HEK293 (cell line): Measurements from ENCODE around the gene LDOC1.

Source experiments
- CTCF ChIA-PET: fragments of 350-600 bp; formaldehyde crosslinking; extraction: SDS; loops from one replicate; lab custom pipeline; 2021; ENCODE audit warnings: antibody characterized with exemption; lab: Yijun Ruan, JAX
- POLR2A ChIA-PET: fragments of 300-600 bp; formaldehyde crosslinking; extraction: SDS; loops from one replicate; lab custom pipeline; 2020; ENCODE audit warnings: antibody characterized with exemption, inconsistent platforms; lab: Yijun Ruan, JAX
- H3K27ac ChIP-seq: fragments of 200-500 bp; sonication (Bioruptor generic); 2 replicates; pipeline ENCODE4 v1.5.1; 2014; ENCODE audit warnings: low read depth, low read length, control low read depth, inconsistent platforms; ENCODE audit errors: extremely low read depth
- H3K36me3 ChIP-seq, 2 experiments: fragments of 200-500 bp in 1 of 2; sonication (Bioruptor generic) in 1 of 2; 1 replicate in 1 of 2; 2 replicates in 1 of 2; pipeline ENCODE4 v1.5.1; 2014 to 2017; ENCODE audit warnings: inconsistent platforms in 2 of 2, low read length in 2 of 2; ENCODE audit not compliant: control insufficient read depth in 2 of 2, insufficient read depth in 1 of 2
- H3K4me1 ChIP-seq: fragments of 200-500 bp; sonication (Bioruptor generic); 2 replicates; pipeline ENCODE4 v1.5.1; 2014; ENCODE audit warnings: mild to moderate bottlenecking, low read length, inconsistent platforms; ENCODE audit not compliant: control insufficient read depth, insufficient read depth
- H3K4me3 ChIP-seq: 2 replicates; pipeline ENCODE4 v1.5.1; 2011; ENCODE audit warnings: low read depth, mild to moderate bottlenecking, control low read depth, low read length, moderate library complexity
- H3K9me3 ChIP-seq: fragments of 200-500 bp; sonication (Bioruptor generic); 2 replicates; pipeline ENCODE4 v1.5.1; 2014; ENCODE audit warnings: low read depth, low read length, inconsistent platforms; ENCODE audit not compliant: control insufficient read depth, insufficient read depth
- MEIS1 ChIP-seq: sonication (generic); formaldehyde crosslinking; IDR thresholded peaks from 2 replicates; pipeline ENCODE4 v1.8.1; 2022; ENCODE audit warnings: missing genetic modification reagents, mild to moderate bottlenecking, borderline replicate concordance
- MZF1 ChIP-seq: fragments of 450-650 bp; formaldehyde crosslinking; IDR thresholded peaks from 2 replicates; pipeline ENCODE4 v1.5.1; 2017; ENCODE audit warnings: missing biosample characterization, missing genetic modification characterization, borderline replicate concordance
- PATZ1 ChIP-seq: fragments of 450-650 bp; formaldehyde crosslinking; IDR thresholded peaks from 2 replicates; pipeline ENCODE4 v1.5.1; 2016; ENCODE audit warnings: missing biosample characterization, missing genetic modification characterization
- PRDM2 ChIP-seq: fragments of 450-650 bp; formaldehyde crosslinking; IDR thresholded peaks from 2 replicates; pipeline ENCODE4 v1.5.1; 2016; ENCODE audit warnings: missing biosample characterization, missing genetic modification characterization, borderline replicate concordance
- WT1 ChIP-seq: fragments of 450-650 bp; formaldehyde crosslinking; IDR thresholded peaks from 2 replicates; pipeline ENCODE4 v1.5.1; 2016; ENCODE audit warnings: missing biosample characterization, missing genetic modification characterization
- ZBTB7A ChIP-seq: fragments of 450-650 bp; formaldehyde crosslinking; IDR thresholded peaks from 2 replicates; pipeline ENCODE4 v1.5.1; 2016; ENCODE audit warnings: low read depth, missing biosample characterization, missing genetic modification characterization
- ZFP37 ChIP-seq: fragments of 450-650 bp; formaldehyde crosslinking; IDR thresholded peaks from 2 replicates; pipeline ENCODE4 v1.5.1; 2016; ENCODE audit warnings: missing biosample characterization, missing genetic modification characterization
- ZIC2 ChIP-seq: fragments of 450-650 bp; formaldehyde crosslinking; IDR thresholded peaks from 2 replicates; pipeline ENCODE4 v1.5.1; 2016; ENCODE audit warnings: missing biosample characterization, missing genetic modification characterization
- ZNF112 ChIP-seq: fragments of 450-650 bp; formaldehyde crosslinking; IDR thresholded peaks from 2 replicates; pipeline ENCODE4 v1.5.0; 2017; ENCODE audit warnings: missing biosample characterization, missing genetic modification characterization
- ZNF19 ChIP-seq: fragments of 450-650 bp; formaldehyde crosslinking; IDR thresholded peaks from 2 replicates; pipeline ENCODE4; 2016; ENCODE audit warnings: missing biosample characterization, missing genetic modification characterization, low read depth
- ZNF2 ChIP-seq: fragments of 450-650 bp; formaldehyde crosslinking; IDR thresholded peaks from 2 replicates; pipeline ENCODE4 v1.5.1; 2016; ENCODE audit warnings: missing biosample characterization, missing genetic modification characterization
- ZNF311 ChIP-seq: fragments of 450-650 bp; formaldehyde crosslinking; IDR thresholded peaks from 2 replicates; pipeline ENCODE4 v1.5.1; 2017; ENCODE audit warnings: missing biosample characterization, missing genetic modification characterization, borderline replicate concordance
- ZNF335 ChIP-seq: fragments of 450-650 bp; formaldehyde crosslinking; conservative IDR thresholded peaks from 2 replicates; pipeline ENCODE4 v1.5.1; 2016; ENCODE audit warnings: missing biosample characterization, missing genetic modification characterization
- ZNF362 ChIP-seq: fragments of 450-650 bp; formaldehyde crosslinking; IDR thresholded peaks from 2 replicates; pipeline ENCODE4 v1.5.1; 2016; ENCODE audit warnings: missing biosample characterization, missing genetic modification characterization
- ZNF37A ChIP-seq: fragments of 450-650 bp; IDR thresholded peaks from 2 replicates; pipeline ENCODE4 v1.5.1; 2018; ENCODE audit warnings: missing biosample characterization, missing genetic modification characterization
- ZNF394 ChIP-seq: fragments of 450-650 bp; formaldehyde crosslinking; IDR thresholded peaks from 2 replicates; pipeline ENCODE4 v1.5.1; 2016; ENCODE audit warnings: missing biosample characterization, missing genetic modification characterization, mild to moderate bottlenecking, moderate library complexity, borderline replicate concordance
- ZNF513 ChIP-seq: fragments of 450-650 bp; IDR thresholded peaks from 2 replicates; pipeline ENCODE4 v1.5.1; 2018; ENCODE audit warnings: missing biosample characterization, missing genetic modification characterization
- ZNF629 ChIP-seq: fragments of 450-650 bp; formaldehyde crosslinking; IDR thresholded peaks from 2 replicates; pipeline ENCODE4 v1.5.1; 2017; ENCODE audit warnings: missing biosample characterization, missing genetic modification characterization
- ZNF670 ChIP-seq: fragments of 450-650 bp; formaldehyde crosslinking; IDR thresholded peaks from 2 replicates; pipeline ENCODE4 v1.5.1; 2016; ENCODE audit warnings: missing biosample characterization, missing genetic modification characterization, low read depth
- ZNF792 ChIP-seq: fragments of 450-650 bp; formaldehyde crosslinking; IDR thresholded peaks from 2 replicates; pipeline ENCODE4 v1.5.1; 2016; ENCODE audit warnings: missing biosample characterization, missing genetic modification characterization

The LDOC1 gene

GRCh38 chrX:141185366-141185765 is 8.4 kb upstream of the LDOC1 start:
- TF ChIP-seq WT1 (no peak), MEIS1 (no peak), ZBTB7A (tag by site-specific recombination) (no peak), ZNF792 (tag by site-specific recombination) (no peak), ZFP37 (no peak), ZNF629 (tag by site-specific recombination) (no peak), ZNF362 (no peak), ZNF513 (tag by site-specific recombination) (no peak), ZNF37A (tag by site-specific recombination) (no peak)
- Histone ChIP-seq H3K36me3 (no peaks in the 10 kb centered on the region), H3K4me3 (no peak overlapping the region), H3K27ac (no peak overlapping the region), H3K9me3 (no peaks in the 10 kb centered on the region), H3K4me1 (no peaks in the 10 kb centered on the region)
- POLR2A ChIA-PET: no interaction called here
- CTCF ChIA-PET: no interaction called here

- H3K4me1 ChIP-seq: no peaks in the 10 kb centered on the region
- no peak overlapping the region for H3K27ac ChIP-seq
- TF ChIP-seq ZIC2: no peak
- TF ChIP-seq, all 188 proteins: peak for 0
- no peak overlapping the region for H3K4me3 ChIP-seq
- ChIA-PET POLR2A (no interaction called here), CTCF (no interaction called here)
- no peaks in the 10 kb centered on the region for H3K9me3 ChIP-seq
- no peaks in the 10 kb centered on the region for H3K36me3 ChIP-seq
These were observed 6.1 kb upstream of the LDOC1 start for GRCh38 chrX:141183000-141183399.

GRCh38 chrX:141180851-141181250 is 3.9 kb upstream of the LDOC1 start:
- ChIA-PET CTCF (interaction anchor here (0.6 kb wide), 1 partner anchor 102 kb away, joined by 3 read pairs; no protein-coding TSS in a partner anchor), POLR2A (no interaction called here)
- H3K4me1 ChIP-seq: no peaks in the 10 kb centered on the region
- no peaks in the 10 kb centered on the region for H3K9me3 ChIP-seq
- H3K27ac ChIP-seq: no peak overlapping the region
- no peak overlapping the region for H3K4me3 ChIP-seq
- no peaks in the 10 kb centered on the region for H3K36me3 ChIP-seq
- no peak for TF ChIP-seq ZNF19 (tag by site-specific recombination)
- no peak for TF ChIP-seq ZNF112
- TF ChIP-seq MZF1 (tag by site-specific recombination): no peak
- no peak for TF ChIP-seq ZNF335 (tag by site-specific recombination)
- TF ChIP-seq PATZ1 (tag by site-specific recombination): no peak
- no peak for TF ChIP-seq ZNF394
- no peak for TF ChIP-seq ZNF311
- no peak for TF ChIP-seq ZNF670 (tag by site-specific recombination)
- TF ChIP-seq ZNF2 (tag by site-specific recombination): no peak
- no peak for TF ChIP-seq PRDM2
